Measurements from ENCODE around the gene UQCRH. TPM values are rescaled to one million over a fixed set of nuclear protein-coding genes. Genes with fewer than 3 reads are reported as not detected.

The UQCRH gene
- total RNA-seq, 3 donors from 2014 or later (not counting 1 experiment from before 2014, with no cell fraction given) = 91.1 to 120 (median 107) TPM

GRCh38 chr1:46340404-46341221 lies 37.1 kb downstream of the UQCRH start, which contains the start of gene NSUN4:
Gene NSUN4, plus strand, starts transcription at chr1:46340807. Its CDS starts 20 bp downstream, at chr1:46340827.
- peak within 1 kb of the TSS; percentile 97 for H3K27ac ChIP-seq (ENCODE audit: low read length)
- Mint-ChIP-seq H3K27ac (peak within 1 kb of the TSS; percentile 99), H3K4me3 (peak within 1 kb of the TSS; percentile 100), H3K4me1 (peaks cover 33 to 43% of the 10 kb centered on the region in 2 donors), H3K27me3 (ENCODE audit: low read depth in 2 of 2) (no peaks in the 10 kb centered on the region), H3K9me3 (no peaks in the 10 kb centered on the region), H3K36me3 (no peaks in the 10 kb centered on the region)
- H3K4me1 ChIP-seq (ENCODE audit: control insufficient read depth, insufficient read depth, low read length) = peaks cover 18% of the 10 kb centered on the region
- peak; percentile 87 to 95 (median 88) for ATAC-seq
- peaks cover 9% of the 10 kb centered on the region for H3K36me3 ChIP-seq (ENCODE audit: control insufficient read depth, insufficient read depth, low read length)
- peak; percentile 74 for TF ChIP-seq CTCF (IDR thresholded peaks at IDR 0.05)
- intact Hi-C loops (cut with micrococcal nuclease) = loop anchor here (1.0 to 2.0 kb wide), 2 partner anchors 37 to 94 kb away; partner anchors contain the start of genes LRRC41, RAD54L and UQCRH
- WGBS (ENCODE audit: insufficient coverage) = under 1% methylated on average over 53 of the region's 53 CpGs
- no peaks in the 10 kb centered on the region for H3K9me3 ChIP-seq (ENCODE audit: control insufficient read depth, insufficient read depth, low read length)
- H3K27me3 ChIP-seq (ENCODE audit: control insufficient read depth, insufficient read depth, low read length) = no peaks in the 10 kb centered on the region
- peak within 1 kb of the TSS; percentile 84 for H3K4me3 ChIP-seq (ENCODE audit: low read length)
- peak; percentile 85 to 95 for DNase-seq

GRCh38 chr1:46341222-46342083 lies 38.0 kb downstream of the UQCRH start:
- DNase-seq = peak; percentile 18 to 32
- H3K4me1 Mint-ChIP-seq = peaks cover 33 to 43% of the 10 kb centered on the region in 2 donors
- Histone ChIP-seq H3K4me3 (ENCODE audit: low read length) (peak overlapping the region; percentile 84), H3K4me1 (ENCODE audit: control insufficient read depth, insufficient read depth, low read length) (peaks cover 18% of the 10 kb centered on the region), H3K27ac (ENCODE audit: low read length) (peak overlapping the region; percentile 97), H3K27me3 (ENCODE audit: control insufficient read depth, insufficient read depth, low read length) (no peaks in the 10 kb centered on the region), H3K36me3 (ENCODE audit: control insufficient read depth, insufficient read depth, low read length) (peaks cover 9% of the 10 kb centered on the region), H3K9me3 (ENCODE audit: control insufficient read depth, insufficient read depth, low read length) (no peaks in the 10 kb centered on the region)
- no peaks in the 10 kb centered on the region for H3K27me3 Mint-ChIP-seq (ENCODE audit: low read depth in 2 of 2)
- no peak for ATAC-seq
- H3K4me3 Mint-ChIP-seq = peak overlapping the region; percentile 100
- TF ChIP-seq CTCF (IDR thresholded peaks at IDR 0.05) = no peak
- 78% methylated on average over 31 of the region's 31 CpGs for WGBS (ENCODE audit: insufficient coverage)
- H3K27ac Mint-ChIP-seq = peak overlapping the region; percentile 99
- no peaks in the 10 kb centered on the region for H3K36me3 Mint-ChIP-seq
- no peaks in the 10 kb centered on the region for H3K9me3 Mint-ChIP-seq
- intact Hi-C loops (cut with micrococcal nuclease) = loop anchor here (2.0 kb wide), 1 partner anchor 95 kb away; the partner anchor contains the start of gene RAD54L

GRCh38 chr1:46342084-46342656 lies 38.7 kb downstream of the UQCRH start:
- WGBS (ENCODE audit: insufficient coverage) = 92% methylated on average over 6 of the region's 6 CpGs
- Mint-ChIP-seq H3K27ac (peak overlapping the region; percentile 99), H3K27me3 (ENCODE audit: low read depth in 2 of 2) (no peaks in the 10 kb centered on the region), H3K4me1 (peaks cover 33 to 43% of the 10 kb centered on the region in 2 donors), H3K36me3 (no peaks in the 10 kb centered on the region), H3K4me3 (peak overlapping the region; percentile 100), H3K9me3 (no peaks in the 10 kb centered on the region)
- Histone ChIP-seq H3K27ac (ENCODE audit: low read length) (peak overlapping the region; percentile 97), H3K9me3 (ENCODE audit: control insufficient read depth, insufficient read depth, low read length) (no peaks in the 10 kb centered on the region), H3K36me3 (ENCODE audit: control insufficient read depth, insufficient read depth, low read length) (peaks cover 12% of the 10 kb centered on the region), H3K4me3 (ENCODE audit: low read length) (no peak overlapping the region), H3K4me1 (ENCODE audit: control insufficient read depth, insufficient read depth, low read length) (peaks cover 18% of the 10 kb centered on the region), H3K27me3 (ENCODE audit: control insufficient read depth, insufficient read depth, low read length) (no peaks in the 10 kb centered on the region)
- intact Hi-C loops (cut with micrococcal nuclease) = no loop called here
- peak; percentile 27 for TF ChIP-seq CTCF (IDR thresholded peaks at IDR 0.05)
- DNase-seq (peak in 1 of 2 donors; percentile 53), ATAC-seq (peak in 2 of 3 donors; percentile 22 to 31)

Measured in natural killer cell (primary cell).